Thymus (tissue), 11 donors: ENCODE results near the gene CDC42EP3. TPM values are rescaled to one million over a fixed set of nuclear protein-coding genes. Genes with fewer than 3 reads are reported as not detected.

Experiments
- DNase-seq, 9 donors: peaks; one replicate each; pipeline ENCODE4 v3.0.0-alpha.2; 2013; ENCODE audit warnings: low spot score in 9 of 9, low read depth in 6 of 9, missing footprints in 1 of 9
- H3K27ac ChIP-seq, 2 donors: one replicate each; pipeline ENCODE4 v1.5.1; 2013; ENCODE audit warnings: control low read depth in 1 of 2, low read depth in 1 of 2, low read length in 1 of 2, mild to moderate bottlenecking in 1 of 2, moderate library complexity in 1 of 2
- H3K27me3 ChIP-seq, 2 donors: one replicate each; pipeline ENCODE4 v1.5.1; 2013; ENCODE audit warnings: low read length in 1 of 2; ENCODE audit not compliant: control insufficient read depth in 2 of 2, insufficient read depth in 1 of 2
- H3K36me3 ChIP-seq, 2 donors: one replicate each; pipeline ENCODE4 v1.5.1; 2013; ENCODE audit warnings: low read length in 1 of 2, mild to moderate bottlenecking in 1 of 2, moderate library complexity in 1 of 2; ENCODE audit not compliant: control insufficient read depth in 2 of 2, insufficient read depth in 2 of 2
- H3K4me1 ChIP-seq, 2 donors: one replicate each; pipeline ENCODE4 v1.5.1; 2013; ENCODE audit warnings: low read length in 2 of 2; ENCODE audit not compliant: control insufficient read depth in 2 of 2, insufficient read depth in 2 of 2
- H3K4me3 ChIP-seq, 2 donors: one replicate each; pipeline ENCODE4 v1.5.1; 2013; ENCODE audit warnings: low read length in 2 of 2, control low read depth in 1 of 2, mild to moderate bottlenecking in 1 of 2
- H3K9me3 ChIP-seq, 2 donors: one replicate each; pipeline ENCODE4 v1.5.1; 2013; ENCODE audit warnings: low read length in 1 of 2, mild to moderate bottlenecking in 1 of 2; ENCODE audit not compliant: control insufficient read depth in 2 of 2, insufficient read depth in 1 of 2
- WGBS: extraction: QIAGEN DNeasy Blood & Tissue Kit; methylation state at CpG from one replicate; pipeline ENCODE4 v1.1.7; 2013; 5-methylcytosine and 5-hydroxymethylcytosine counted together
- polyA plus RNA-seq: library from polyadenylated mRNA; stranded (reverse); fragments of 200-250 nt; gene quantifications from one replicate; pipeline ENCODE4 v1.2.3, GENCODE V29; 2013
- total RNA-seq: library from RNA; stranded (reverse); fragments of 120-200 nt; gene quantifications from one replicate; pipeline ENCODE4 v1.2.4, GENCODE V29; 2013
- donor health status: healthy.

The CDC42EP3 gene
- total and polyA plus RNA-seq, 2 donors = 18.8 to 19.1 TPM

GRCh38 chr2:37654932-37655841, 16.3 kb downstream of the CDC42EP3 start:
- H3K27ac ChIP-seq = peak overlapping the region in 1 of 2 donors; percentile 64
- peaks cover 23 to 66% of the 10 kb centered on the region in 2 donors for H3K4me1 ChIP-seq

GRCh38 chr2:37654419-37654818, 17.0 kb downstream of the CDC42EP3 start:
- Histone ChIP-seq H3K27ac (peak overlapping the region; percentile 36 to 64), H3K9me3 (peaks cover 0 to 4% of the 10 kb centered on the region in 2 donors), H3K4me1 (peaks cover 23 to 66% of the 10 kb centered on the region in 2 donors), H3K4me3 (no peak overlapping the region), H3K27me3 (no peaks in the 10 kb centered on the region), H3K36me3 (peaks cover 4 to 7% of the 10 kb centered on the region in 2 donors)
- no peak for DNase-seq
- 94% methylated on average over 8 of the region's 8 CpGs for WGBS

More at GRCh38 chr2:37654932-37655841, 16.3 kb downstream of the CDC42EP3 start:
- no peak overlapping the region for H3K4me3 ChIP-seq
- no peaks in the 10 kb centered on the region for H3K27me3 ChIP-seq
- H3K36me3 ChIP-seq = peaks cover 4 to 7% of the 10 kb centered on the region in 2 donors
- 83% methylated on average over 7 of the region's 7 CpGs for WGBS
- peaks cover 0 to 4% of the 10 kb centered on the region in 2 donors for H3K9me3 ChIP-seq
- no peak for DNase-seq

GRCh38 chr2:37653805-37654378, 17.6 kb downstream of the CDC42EP3 start:
- peaks cover 4 to 7% of the 10 kb centered on the region in 2 donors for H3K36me3 ChIP-seq
- H3K4me1 ChIP-seq = peaks cover 23 to 68% of the 10 kb centered on the region in 2 donors
- DNase-seq = no peak
- no peaks in the 10 kb centered on the region for H3K27me3 ChIP-seq
- H3K27ac ChIP-seq = peak overlapping the region in 1 of 2 donors; percentile 64
- peaks cover 0 to 4% of the 10 kb centered on the region in 2 donors for H3K9me3 ChIP-seq
- 59% methylated on average over 14 of the region's 14 CpGs for WGBS
- H3K4me3 ChIP-seq = no peak overlapping the region

- no peak overlapping the region for H3K4me3 ChIP-seq
- H3K4me1 ChIP-seq = peaks cover 29 to 71% of the 10 kb centered on the region in 2 donors
- H3K9me3 ChIP-seq = peaks cover 0 to 12% of the 10 kb centered on the region in 2 donors
- no peak for DNase-seq
- H3K27ac ChIP-seq = peak overlapping the region in 1 of 2 donors; percentile 51
- H3K27me3 ChIP-seq = no peaks in the 10 kb centered on the region
- WGBS = 78% methylated on average over 6 of the region's 6 CpGs
- peaks cover 4 to 10% of the 10 kb centered on the region in 2 donors for H3K36me3 ChIP-seq
These were observed 18.3 kb downstream of the CDC42EP3 start for GRCh38 chr2:37653093-37653492.

- H3K27me3 ChIP-seq = no peaks in the 10 kb centered on the region
- peaks cover 31 to 73% of the 10 kb centered on the region in 2 donors for H3K4me1 ChIP-seq
- no peak overlapping the region for H3K4me3 ChIP-seq
- H3K9me3 ChIP-seq = peaks cover 0 to 19% of the 10 kb centered on the region in 2 donors
- DNase-seq = no peak
- WGBS = 92% methylated on average over 5 of the region's 5 CpGs
- H3K27ac ChIP-seq = peak overlapping the region in 1 of 2 donors; percentile 18
- peaks cover 8 to 19% of the 10 kb centered on the region in 2 donors for H3K36me3 ChIP-seq
These were observed 19.2 kb downstream of the CDC42EP3 start for GRCh38 chr2:37652199-37652640.

GRCh38 chr2:37650548-37651093, 20.8 kb downstream of the CDC42EP3 start:
- DNase-seq = no peak
- peaks cover 22 to 63% of the 10 kb centered on the region in 2 donors for H3K4me1 ChIP-seq
- H3K9me3 ChIP-seq = peaks cover 0 to 19% of the 10 kb centered on the region in 2 donors
- 97% methylated on average over 3 of the region's 3 CpGs for WGBS
- peaks cover 6 to 20% of the 10 kb centered on the region in 2 donors for H3K36me3 ChIP-seq
- no peak overlapping the region for H3K4me3 ChIP-seq
- H3K27me3 ChIP-seq = no peaks in the 10 kb centered on the region
- no peak overlapping the region for H3K27ac ChIP-seq

GRCh38 chr2:37649518-37649917, 21.9 kb downstream of the CDC42EP3 start:
- H3K27ac ChIP-seq = no peak overlapping the region
- H3K36me3 ChIP-seq = peaks cover 8 to 25% of the 10 kb centered on the region in 2 donors
- peaks cover 25 to 56% of the 10 kb centered on the region in 2 donors for H3K4me1 ChIP-seq
- 97% methylated on average over 3 of the region's 3 CpGs for WGBS
- no peak for DNase-seq
- H3K27me3 ChIP-seq = no peaks in the 10 kb centered on the region
- peaks cover 0 to 19% of the 10 kb centered on the region in 2 donors for H3K9me3 ChIP-seq
- no peak overlapping the region for H3K4me3 ChIP-seq

GRCh38 chr2:37648331-37649011, 23.0 kb downstream of the CDC42EP3 start:
- Histone ChIP-seq H3K36me3 (peaks cover 11 to 30% of the 10 kb centered on the region in 2 donors), H3K27ac (peak overlapping the region; percentile 50 to 87), H3K4me3 (no peak overlapping the region), H3K27me3 (no peaks in the 10 kb centered on the region), H3K9me3 (peaks cover 0 to 15% of the 10 kb centered on the region in 2 donors), H3K4me1 (peaks cover 26 to 56% of the 10 kb centered on the region in 2 donors)
- WGBS = 63% methylated on average over 9 of the region's 9 CpGs
- DNase-seq = peak in 1 of 9 donors; percentile 45
